T-cell (primary cell): ENCODE results near the gene CEP295NL. TPM values are rescaled to one million over a fixed set of nuclear protein-coding genes. Genes with fewer than 3 reads are reported as not detected.
"Not testable (repeated sequence)": the region's sequence is repeated elsewhere in the genome, so short reads cannot be mapped to it uniquely, and the experiment has no call there.

Experiments
- ATAC-seq, 4 experiments: fragments of 200-7000 bp in 3 of 4; fragments of 150-1000 bp in 1 of 4; cut with Tn5 transposase; replicated peaks in 1 of 4; 1 replicate in 3 of 4; 2 replicates in 1 of 4; pipeline ENCODE4 v1.10.0; 2021; ENCODE audit warnings: moderate library complexity in 3 of 4, mild to moderate bottlenecking in 2 of 4, moderate number of reproducible peaks in 1 of 4
- CTCF ChIA-PET, 2 donors: fragments of 300-600 bp; sonication (Branson Sonifier 250); formaldehyde crosslinking; loops; one replicate each; lab custom pipeline; 2022; ENCODE audit warnings: antibody characterized with exemption in 2 of 2; lab: Charles Lee
- POLR2A ChIA-PET, 2 donors: fragments of 300-600 bp; sonication (Branson Sonifier 250); formaldehyde crosslinking; loops; one replicate each; lab custom pipeline; 2022; ENCODE audit warnings: antibody characterized with exemption in 2 of 2; lab: Charles Lee
- DNase-seq, 35 experiments: peaks; one replicate each; pipeline versions ENCODE4 v3.0.0 to v3.0.0-alpha.2; 2013 to 2023
- H3K27ac ChIP-seq: one replicate; pipeline ENCODE4 v1.5.1; 2013; ENCODE audit warnings: low read length
- H3K27me3 ChIP-seq, 2 experiments: replicated peaks in 1 of 2; 1 replicate in 1 of 2; 2 replicates in 1 of 2; pipeline versions ENCODE4 v1.6.1 to v1.7.0; 2013; ENCODE audit warnings: low read length in 1 of 2, mixed read lengths in 1 of 2; ENCODE audit not compliant: control insufficient read depth in 2 of 2, insufficient read depth in 2 of 2; ENCODE audit errors: extremely low read depth in 1 of 2
- H3K36me3 ChIP-seq, 2 donors: 1 replicate in 1 of 2; 2 replicates in 1 of 2; pipeline versions ENCODE4 v1.6.1 to v1.7.0; 2013; ENCODE audit warnings: low read length in 1 of 2; ENCODE audit not compliant: control insufficient read depth in 2 of 2, insufficient read depth in 1 of 2; ENCODE audit errors: extremely low read depth in 1 of 2
- H3K4me1 ChIP-seq, 2 experiments: 1 replicate in 1 of 2; 2 replicates in 1 of 2; pipeline versions ENCODE4 v1.6.1 to v1.7.0; 2013; ENCODE audit warnings: low read length in 2 of 2, mixed read lengths in 1 of 2; ENCODE audit not compliant: insufficient read depth in 2 of 2, control insufficient read depth in 1 of 2; ENCODE audit errors: extremely low read depth in 1 of 2
- H3K4me3 ChIP-seq, 2 donors: 1 replicate in 1 of 2; 2 replicates in 1 of 2; pipeline versions ENCODE4 v1.5.1 to v1.7.0; 2013; ENCODE audit warnings: mild to moderate bottlenecking in 2 of 2, low read length in 1 of 2, moderate library complexity in 1 of 2; ENCODE audit not compliant: control insufficient read depth in 1 of 2; ENCODE audit errors: extremely low read depth in 1 of 2
- H3K9me3 ChIP-seq: 2 replicates; pipeline ENCODE4 v1.7.0; 2013
- H3K27ac Mint-ChIP-seq, 2 donors: one replicate each; pipeline ENCODE4 v1.8.0; 2020 to 2021; ENCODE audit warnings: mild to moderate bottlenecking in 2 of 2, mixed read lengths in 2 of 2
- H3K27me3 Mint-ChIP-seq, 2 donors: one replicate each; pipeline ENCODE4 v1.8.0; 2021 to 2022; ENCODE audit warnings: mixed read lengths in 2 of 2
- H3K36me3 Mint-ChIP-seq: one replicate; pipeline ENCODE4 v1.8.0; 2021; ENCODE audit warnings: mixed read lengths
- H3K4me1 Mint-ChIP-seq, 3 donors: one replicate each; pipeline ENCODE4 v1.8.0; 2020 to 2022; ENCODE audit warnings: mixed read lengths in 3 of 3, mild to moderate bottlenecking in 1 of 3
- H3K4me3 Mint-ChIP-seq, 3 donors: one replicate each; pipeline ENCODE4 v1.8.0; 2020 to 2022; ENCODE audit warnings: mild to moderate bottlenecking in 3 of 3, mixed read lengths in 3 of 3, moderate library complexity in 3 of 3
- H3K9me3 Mint-ChIP-seq, 3 donors: one replicate each; pipeline ENCODE4 v1.8.0; 2020 to 2022; ENCODE audit warnings: mixed read lengths in 3 of 3
- WGBS: methylation state at CpG from one replicate; pipeline ENCODE4 v1.1.5; 2013; ENCODE audit warnings: missing lambda C conversion rate; ENCODE audit not compliant: insufficient coverage; 5-methylcytosine and 5-hydroxymethylcytosine counted together
- total RNA-seq, 35 experiments: library from RNA in 6 of 35; stranded (reverse) in 6 of 35; fragments of 120-200 nt in 1 of 35; gene quantifications; one replicate each; pipeline versions ENCODE4 v1.2.1 to v1.2.4 and lab custom pipeline; 2013 to 2026

CEP295NL gene
- total RNA-seq, 5 donors from 2014 or later (not counting 1 experiment from before 2014, with no cell fraction given) = 0.28 to 3.1 (median 0.41) TPM

DNA sequence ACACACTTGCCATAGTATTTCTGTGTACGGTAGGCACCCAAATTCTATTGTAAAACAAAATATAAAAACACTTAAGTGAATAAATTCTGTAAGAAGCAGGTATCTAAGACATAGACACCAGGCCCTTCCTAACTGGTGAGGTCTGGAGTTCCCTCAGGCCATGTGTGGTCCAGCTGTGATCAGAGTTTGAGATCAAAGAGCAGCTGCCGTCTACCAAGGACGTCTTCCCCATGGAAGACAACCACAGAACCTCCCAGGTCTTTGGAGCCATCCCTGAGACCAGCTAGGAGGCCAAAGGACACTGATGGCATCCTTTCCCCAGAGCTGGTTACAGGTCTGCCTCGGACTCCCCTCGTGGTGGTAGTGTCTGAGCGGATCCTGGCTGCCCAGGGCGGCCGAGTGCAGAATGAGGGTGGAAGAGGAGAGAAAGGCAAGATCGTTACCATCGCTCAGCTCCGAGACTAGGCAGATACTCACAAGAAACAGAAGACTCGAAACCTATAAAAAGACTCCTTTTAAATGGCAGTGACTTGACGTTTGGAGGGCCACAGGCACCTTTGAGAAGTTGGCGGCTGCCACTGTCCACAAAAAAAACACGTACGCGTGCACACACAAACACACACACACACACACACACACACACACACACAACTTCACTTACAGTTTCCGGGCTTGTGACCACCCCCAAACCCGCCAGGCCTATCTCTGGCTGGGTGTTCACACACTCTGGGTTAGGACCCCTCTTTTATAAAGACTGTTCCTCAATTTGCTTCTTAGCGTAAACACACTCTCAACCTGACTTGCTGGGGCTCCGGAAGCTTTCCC is 14.7 kb upstream of the CEP295NL start:
- POLR2A ChIA-PET = no interaction called here
- Mint-ChIP-seq H3K27me3 (peaks cover 0 to 10% of the 10 kb centered on the region in 2 donors), H3K9me3 (no peaks in the 10 kb centered on the region), H3K27ac (no peak overlapping the region), H3K36me3 (no peaks in the 10 kb centered on the region), H3K4me1 (peaks cover 10 to 35% (median 12%) of the 10 kb centered on the region in 3 donors), H3K4me3 (peak overlapping the region in 1 of 3 donors; percentile 44)
- 49% methylated on average over 13 of the region's 21 CpGs for WGBS
- Histone ChIP-seq H3K9me3 (no peaks in the 10 kb centered on the region), H3K4me3 (peak overlapping the region in 1 of 2 donors; percentile 15), H3K4me1 (peaks cover 2 to 17% of the 10 kb centered on the region in 2 experiments), H3K36me3 (no peaks in the 10 kb centered on the region), H3K27me3 (peaks cover 0 to 36% of the 10 kb centered on the region in 2 experiments), H3K27ac (no peak overlapping the region)
- no peak for DNase-seq
- ATAC-seq = peak in 1 of 4 experiments; percentile 29
- CTCF ChIA-PET = no interaction called here

- H3K9me3 ChIP-seq = no peaks in the 10 kb centered on the region
- ATAC-seq = peak in 2 of 4 experiments; percentile 50 to 57
- H3K27ac Mint-ChIP-seq = peak overlapping the region in 1 of 2 donors; percentile 70
- peak overlapping the region in 2 of 3 donors; percentile 40 to 75 for H3K4me3 Mint-ChIP-seq
- no peaks in the 10 kb centered on the region for H3K36me3 ChIP-seq
- WGBS = 67% methylated on average over 12 of the region's 17 CpGs
- POLR2A ChIA-PET = no interaction called here
- peaks cover 8 to 29% (median 11%) of the 10 kb centered on the region in 3 donors for H3K4me1 Mint-ChIP-seq
- peaks cover 0 to 30% of the 10 kb centered on the region in 2 experiments for H3K27me3 ChIP-seq
- H3K27ac ChIP-seq = no peak overlapping the region
- peaks cover 0 to 8% of the 10 kb centered on the region in 2 donors for H3K27me3 Mint-ChIP-seq
- H3K4me3 ChIP-seq = peak overlapping the region in 1 of 2 donors; percentile 49
- peak in 7 of 35 experiments; percentile 14 to 41 (median 27) for DNase-seq
- no peaks in the 10 kb centered on the region for H3K9me3 Mint-ChIP-seq
- H3K36me3 Mint-ChIP-seq = no peaks in the 10 kb centered on the region
- CTCF ChIA-PET = no interaction called here
- peaks cover 2 to 17% of the 10 kb centered on the region in 2 experiments for H3K4me1 ChIP-seq
These were observed 13.1 kb upstream of the CEP295NL start for GRCh38 chr17:78915872-78916632.

DNA sequence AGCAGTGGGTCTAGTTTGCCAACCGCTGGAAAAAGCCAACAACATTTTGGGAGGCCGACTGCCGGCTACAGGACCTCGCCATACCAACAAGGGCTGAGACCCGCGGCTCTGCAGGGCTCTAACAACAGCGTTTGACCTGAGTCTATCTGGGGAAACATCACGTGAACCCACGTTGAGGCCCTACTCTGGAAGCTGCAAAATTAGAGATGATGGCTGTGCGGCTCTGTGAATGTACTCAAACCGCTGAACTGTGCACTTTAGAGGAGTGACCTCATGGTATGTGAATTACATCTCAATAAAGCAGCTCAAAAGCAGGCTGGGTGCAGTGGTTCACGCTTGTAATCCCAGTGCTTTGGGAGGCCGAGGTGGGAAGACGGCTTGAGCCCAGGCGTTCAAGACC is 10.1 kb upstream of the CEP295NL start:
- H3K27ac Mint-ChIP-seq = no peak overlapping the region
- WGBS = 89% methylated on average over 15 of the region's 15 CpGs
- H3K27me3 Mint-ChIP-seq = peaks cover 0 to 11% of the 10 kb centered on the region in 2 donors
- Histone ChIP-seq H3K36me3 (no peaks in the 10 kb centered on the region), H3K27ac (no peak overlapping the region), H3K27me3 (peaks cover 0 to 19% of the 10 kb centered on the region in 2 experiments), H3K9me3 (no peaks in the 10 kb centered on the region), H3K4me1 (peaks cover 2 to 15% of the 10 kb centered on the region in 2 experiments), H3K4me3 (no peak overlapping the region)
- ATAC-seq = no peak
- ChIA-PET CTCF (no interaction called here), POLR2A (interaction anchor here in 1 of 2 donors (0.7 kb wide), 1 partner anchor 172 kb away, joined by 7 read pairs; no protein-coding TSS in a partner anchor)
- H3K9me3 Mint-ChIP-seq = no peaks in the 10 kb centered on the region
- DNase-seq = no peak
- H3K36me3 Mint-ChIP-seq = no peaks in the 10 kb centered on the region
- peaks cover 8 to 23% (median 11%) of the 10 kb centered on the region in 3 donors for H3K4me1 Mint-ChIP-seq
- no peak overlapping the region for H3K4me3 Mint-ChIP-seq

DNA sequence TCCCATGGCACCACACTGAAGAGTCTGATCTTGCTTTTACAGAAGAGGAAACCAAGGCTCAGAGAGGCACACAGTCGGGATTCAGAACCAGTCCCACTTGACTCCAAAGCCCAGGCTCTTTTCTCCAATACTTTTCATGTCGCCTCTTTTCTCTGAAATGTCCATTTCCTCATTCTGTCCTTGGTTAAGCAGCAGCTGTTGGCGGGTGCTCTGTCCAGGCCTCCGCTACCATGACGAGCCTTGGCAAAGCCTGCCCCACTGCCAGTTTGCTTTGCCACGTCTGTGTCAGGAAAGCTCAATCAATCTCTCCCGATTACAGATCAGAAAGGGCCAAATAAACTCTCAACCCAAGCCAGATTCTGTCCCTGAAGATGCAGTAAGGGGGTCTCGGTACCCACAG is 9.1 kb upstream of the CEP295NL start:
- POLR2A ChIA-PET = interaction anchor here in 1 of 2 donors (0.6 kb wide), 1 partner anchor 61 kb away, joined by 3 read pairs; no protein-coding TSS in a partner anchor
- WGBS = 74% methylated on average over 7 of the region's 8 CpGs
- H3K36me3 ChIP-seq = no peaks in the 10 kb centered on the region
- no peak overlapping the region for H3K27ac Mint-ChIP-seq
- no peak overlapping the region for H3K4me3 Mint-ChIP-seq
- CTCF ChIA-PET = no interaction called here
- H3K4me1 ChIP-seq = peaks cover 2 to 13% of the 10 kb centered on the region in 2 experiments
- peaks cover 0 to 7% of the 10 kb centered on the region in 2 donors for H3K27me3 Mint-ChIP-seq
- no peaks in the 10 kb centered on the region for H3K36me3 Mint-ChIP-seq
- H3K27ac ChIP-seq = no peak overlapping the region
- no peaks in the 10 kb centered on the region for H3K9me3 Mint-ChIP-seq
- peaks cover 0 to 15% of the 10 kb centered on the region in 2 experiments for H3K27me3 ChIP-seq
- no peaks in the 10 kb centered on the region for H3K9me3 ChIP-seq
- ATAC-seq = no peak
- no peak overlapping the region for H3K4me3 ChIP-seq
- H3K4me1 Mint-ChIP-seq = peaks cover 5 to 15% (median 11%) of the 10 kb centered on the region in 3 donors
- no peak for DNase-seq

GRCh38 chr17:78911543-78911942 is 8.5 kb upstream of the CEP295NL start:
- H3K4me3 ChIP-seq, H3K36me3 ChIP-seq, H3K27ac ChIP-seq, H3K27me3 Mint-ChIP-seq, ATAC-seq, H3K36me3 Mint-ChIP-seq, POLR2A ChIA-PET, DNase-seq, H3K9me3 ChIP-seq, H3K9me3 Mint-ChIP-seq, H3K27ac Mint-ChIP-seq, H3K4me3 Mint-ChIP-seq, CTCF ChIA-PET: not testable (repeated sequence)
- Histone ChIP-seq H3K4me1 (peaks cover 2 to 11% of the 10 kb centered on the region in 2 experiments), H3K27me3 (peaks cover 0 to 12% of the 10 kb centered on the region in 2 experiments)
- WGBS = 94% methylated on average over 3 of the region's 7 CpGs
- peaks cover 5 to 12% (median 9%) of the 10 kb centered on the region in 3 donors for H3K4me1 Mint-ChIP-seq
